Cardiac fibroblast (primary cell): Measurements from ENCODE around the gene MORN1.

Experiments used
- DNase-seq, 2 donors: peaks; one replicate each; pipeline versions ENCODE4 v3.0.0 to v3.0.0-alpha.2; 2010; ENCODE audit warnings: low read depth in 2 of 2
- H3K4me3 ChIP-seq, 2 donors: replicated peaks in 1 of 2; 1 replicate in 1 of 2; 2 replicates in 1 of 2; pipeline ENCODE4 v1.5.1; 2011; ENCODE audit warnings: low read depth in 2 of 2, low read length in 2 of 2, mild to moderate bottlenecking in 2 of 2, moderate library complexity in 1 of 2
- TF ChIP-seq, protein P1 (sequence below): IDR thresholded peaks from one replicate; pipeline ENCODE4 v1.5.1; 2011; ENCODE audit warnings: low read depth, mild to moderate bottlenecking, low read length, inconsistent platforms

The MORN1 gene

DNA sequence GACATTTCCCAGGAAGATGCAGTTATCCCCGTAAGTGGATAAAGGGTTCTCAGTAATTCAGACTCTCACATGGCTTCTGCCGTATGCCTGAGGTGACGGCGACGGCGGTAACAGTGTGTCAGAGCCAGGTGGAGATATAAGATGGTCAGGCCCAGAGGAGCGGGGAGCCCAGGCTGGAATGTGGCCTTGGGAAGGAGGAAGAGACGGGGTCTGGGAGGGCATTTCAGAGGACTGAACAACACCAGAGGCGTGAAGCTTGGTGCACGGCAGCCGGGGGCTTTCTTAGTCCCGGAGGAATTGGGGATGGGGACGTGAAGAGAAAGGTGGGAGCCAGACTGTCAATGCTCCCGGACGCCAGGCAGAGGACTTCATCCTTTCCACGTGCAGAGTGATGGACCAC is 1.3 kb upstream of the MORN1 start:
- DNase-seq: no peak
- peak overlapping the region; percentile 74 to 78 for H3K4me3 ChIP-seq
- TF ChIP-seq, protein P1, sequence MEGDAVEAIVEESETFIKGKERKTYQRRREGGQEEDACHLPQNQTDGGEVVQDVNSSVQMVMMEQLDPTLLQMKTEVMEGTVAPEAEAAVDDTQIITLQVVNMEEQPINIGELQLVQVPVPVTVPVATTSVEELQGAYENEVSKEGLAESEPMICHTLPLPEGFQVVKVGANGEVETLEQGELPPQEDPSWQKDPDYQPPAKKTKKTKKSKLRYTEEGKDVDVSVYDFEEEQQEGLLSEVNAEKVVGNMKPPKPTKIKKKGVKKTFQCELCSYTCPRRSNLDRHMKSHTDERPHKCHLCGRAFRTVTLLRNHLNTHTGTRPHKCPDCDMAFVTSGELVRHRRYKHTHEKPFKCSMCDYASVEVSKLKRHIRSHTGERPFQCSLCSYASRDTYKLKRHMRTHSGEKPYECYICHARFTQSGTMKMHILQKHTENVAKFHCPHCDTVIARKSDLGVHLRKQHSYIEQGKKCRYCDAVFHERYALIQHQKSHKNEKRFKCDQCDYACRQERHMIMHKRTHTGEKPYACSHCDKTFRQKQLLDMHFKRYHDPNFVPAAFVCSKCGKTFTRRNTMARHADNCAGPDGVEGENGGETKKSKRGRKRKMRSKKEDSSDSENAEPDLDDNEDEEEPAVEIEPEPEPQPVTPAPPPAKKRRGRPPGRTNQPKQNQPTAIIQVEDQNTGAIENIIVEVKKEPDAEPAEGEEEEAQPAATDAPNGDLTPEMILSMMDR: no peak

DNA sequence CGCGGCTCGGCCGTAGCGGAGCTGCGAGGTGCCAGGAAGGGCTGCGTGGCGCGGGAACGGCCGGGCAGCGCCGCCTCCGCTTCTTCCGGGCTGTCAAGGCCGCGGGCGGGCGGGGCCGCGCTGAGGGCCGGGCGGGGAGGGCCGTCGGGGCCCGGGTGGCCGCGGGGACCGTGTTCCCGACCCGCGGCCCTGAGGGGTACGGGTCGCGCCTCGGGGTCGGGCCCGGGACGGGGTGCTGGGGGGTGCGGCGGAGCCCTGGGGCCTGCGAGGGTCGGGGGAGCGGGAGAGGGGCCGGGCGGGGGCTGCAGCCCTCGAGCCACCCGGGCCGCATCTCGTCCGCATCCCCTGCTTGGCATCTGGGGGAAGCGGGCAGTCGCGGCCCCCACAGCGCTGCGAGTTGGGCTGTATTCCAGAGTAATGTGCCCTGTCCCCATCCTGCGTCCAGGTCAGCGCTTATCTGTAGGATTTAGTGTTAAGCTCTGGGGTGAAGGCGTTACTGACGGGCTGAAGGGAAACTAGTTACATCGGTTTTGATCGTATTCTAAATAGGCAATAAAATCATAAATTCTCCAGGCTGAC is 666 bp upstream of the MORN1 start:
- no peak for DNase-seq
- peak overlapping the region; percentile 74 to 78 for H3K4me3 ChIP-seq
- TF ChIP-seq, protein P1: no peak

DNA sequence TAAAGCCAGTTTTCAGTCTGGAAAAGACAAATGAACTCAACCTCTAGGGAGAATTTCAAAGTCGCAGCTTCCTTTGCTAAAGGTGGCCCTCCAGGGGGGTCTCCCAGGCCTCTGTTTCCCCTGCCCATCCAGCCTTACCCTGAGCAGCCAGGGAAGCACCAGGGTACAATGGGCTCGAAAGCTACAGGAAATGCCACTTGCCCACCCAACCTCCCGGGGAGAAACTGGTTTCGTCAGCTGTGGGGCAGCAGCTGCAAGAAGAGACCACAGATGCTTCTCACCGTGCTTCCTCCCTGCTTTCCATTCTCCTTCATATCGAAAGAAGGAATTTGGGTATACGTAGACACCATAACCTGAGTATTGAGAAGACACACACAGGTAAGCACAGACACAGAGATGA is 1.7 kb downstream of the MORN1 start:
- TF ChIP-seq, protein P1: no peak
- no peak overlapping the region for H3K4me3 ChIP-seq

DNA sequence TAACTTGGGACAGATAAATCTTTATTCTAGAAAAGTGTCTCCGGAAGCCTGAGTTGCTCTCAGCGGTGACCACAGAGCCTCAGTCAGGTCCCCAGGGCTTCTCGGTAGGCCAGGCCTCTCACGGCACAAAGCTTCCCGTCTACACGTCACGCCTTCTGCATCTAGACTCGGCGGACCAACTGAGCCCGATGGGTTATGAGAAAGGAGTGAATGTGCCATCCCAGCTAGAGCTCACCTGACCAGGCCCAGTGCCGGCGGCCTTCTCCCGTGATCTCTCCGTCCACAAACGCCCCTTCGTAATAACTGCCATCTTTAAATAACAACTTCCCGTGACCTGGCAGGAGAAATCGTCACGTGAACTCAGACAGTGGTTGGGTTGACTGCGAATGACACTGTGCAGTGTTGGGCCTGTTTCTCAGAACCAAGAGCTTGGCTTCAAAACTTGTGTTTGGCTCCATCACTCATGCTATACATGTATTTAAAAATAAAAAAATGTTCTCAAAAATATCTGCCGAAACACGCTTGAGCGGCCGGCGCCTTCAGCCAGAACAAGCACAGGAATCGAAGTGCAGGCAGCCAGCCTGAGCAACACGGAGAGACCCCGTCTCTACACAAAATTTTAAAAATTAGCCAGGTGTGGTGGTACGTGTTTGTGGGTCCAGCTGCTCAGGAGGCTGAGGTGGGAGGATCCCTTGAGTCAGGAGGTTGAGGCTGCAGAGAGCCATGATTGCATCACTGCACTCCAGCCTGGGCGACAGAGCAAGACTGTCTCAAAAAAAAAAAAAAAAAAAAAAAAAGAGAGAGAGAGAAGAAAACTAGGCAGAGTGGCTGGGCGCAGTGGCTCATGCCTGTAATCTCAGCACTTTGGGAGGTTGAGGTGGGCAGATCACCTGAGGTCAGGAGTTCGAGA is 3.1 kb downstream of the MORN1 start:
- TF ChIP-seq, protein P1: no peak
- no peak overlapping the region for H3K4me3 ChIP-seq
- no peak for DNase-seq

More for the DNA sequence above, 1.7 kb downstream of the MORN1 start:
- no peak for DNase-seq

DNA sequence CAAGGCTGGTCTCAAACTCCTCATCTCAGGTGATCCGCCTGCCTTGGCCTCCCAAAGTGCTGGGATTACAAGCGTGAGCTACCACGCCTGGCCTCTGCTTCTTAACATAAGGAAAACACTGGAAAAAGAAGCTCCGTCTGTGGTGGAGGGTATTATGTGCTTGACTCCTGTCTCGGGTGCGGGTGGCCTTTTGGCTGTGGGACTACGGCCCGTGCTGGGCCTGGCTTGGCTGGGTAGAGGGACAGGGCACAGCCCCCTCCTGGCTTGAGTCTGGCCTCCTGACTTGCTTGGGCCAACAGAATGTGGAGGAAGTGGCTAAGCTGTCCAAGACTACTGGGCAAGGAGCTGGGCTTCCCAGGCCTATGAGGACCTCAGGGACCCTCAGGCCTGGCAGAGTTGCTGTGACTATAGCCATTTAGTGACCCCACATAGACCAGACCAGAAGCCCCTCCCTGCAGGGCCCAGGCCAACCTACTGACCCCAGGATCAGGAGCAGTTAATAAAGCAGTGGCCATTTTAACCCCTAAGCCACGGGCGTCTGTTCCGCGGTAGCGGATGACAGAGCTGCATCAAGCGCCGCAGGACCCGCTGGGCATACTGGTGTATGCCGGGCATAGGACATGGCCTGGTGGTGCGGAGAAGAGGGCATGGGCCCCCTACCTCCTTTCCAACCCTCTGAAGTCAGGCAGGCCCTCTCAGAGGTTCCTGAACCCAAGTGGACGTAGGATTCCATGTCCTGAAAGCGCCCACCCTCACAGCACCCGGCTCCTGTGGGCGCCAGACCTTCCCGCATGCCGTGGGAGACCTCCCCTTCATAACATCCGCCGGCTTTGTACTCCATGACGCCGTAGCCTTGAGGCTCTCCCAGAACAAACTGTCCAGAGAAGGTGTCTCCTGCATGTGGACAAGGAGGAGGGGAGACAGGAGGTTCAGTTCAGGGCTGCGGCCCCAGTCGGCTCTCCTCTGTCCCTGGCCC is 4.4 kb downstream of the MORN1 start:
- no peak overlapping the region for H3K4me3 ChIP-seq
- TF ChIP-seq, protein P1: no peak
- no peak for DNase-seq

DNA sequence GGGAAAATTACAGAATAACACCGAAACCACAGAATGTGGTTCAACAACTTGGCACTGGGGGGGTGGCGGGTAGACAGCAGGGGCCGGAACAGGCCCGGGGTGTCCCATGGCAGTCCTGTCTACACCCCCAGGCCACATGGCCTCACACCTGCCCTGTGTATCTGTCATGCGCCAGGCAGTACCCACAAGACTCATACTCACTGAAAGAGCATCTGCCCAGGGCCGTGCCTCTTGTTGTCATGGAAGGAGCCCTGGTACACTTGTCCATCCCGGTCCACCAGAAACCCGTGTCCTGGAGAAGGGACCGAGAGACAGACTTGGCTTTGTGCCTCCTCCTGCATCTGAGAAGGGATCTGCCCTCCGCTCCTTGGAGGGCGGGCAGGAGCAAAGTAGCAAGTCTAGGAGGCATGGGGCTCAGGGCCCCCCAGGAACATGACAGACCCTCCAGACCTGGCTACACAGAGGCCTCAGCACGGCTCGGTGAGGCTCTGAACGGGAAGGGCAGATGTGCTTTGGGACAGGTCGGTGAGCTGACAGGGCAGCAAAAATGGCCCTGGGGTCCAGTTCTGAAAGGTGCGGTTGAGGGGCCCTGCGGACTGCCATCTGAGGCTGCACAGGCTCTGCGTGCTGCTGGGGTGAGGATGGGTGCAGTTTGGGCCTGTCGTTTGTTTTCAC is 5.6 kb downstream of the MORN1 start:
- TF ChIP-seq, protein P1: no peak
- H3K4me3 ChIP-seq: no peak overlapping the region
- no peak for DNase-seq
